SH-SY5Y (cell line): ENCODE measurements around the gene FUZ.

Experiments
- GATA2 ChIP-seq: IDR thresholded peaks from 2 replicates; pipeline ENCODE4 v1.6.1; 2011; ENCODE audit warnings: mild to moderate bottlenecking, low read depth, low read length
- GATA3 ChIP-seq: IDR thresholded peaks from 2 replicates; pipeline ENCODE4 v1.6.1; 2011; ENCODE audit warnings: low read depth, mild to moderate bottlenecking, low read length, moderate library complexity

DNA sequence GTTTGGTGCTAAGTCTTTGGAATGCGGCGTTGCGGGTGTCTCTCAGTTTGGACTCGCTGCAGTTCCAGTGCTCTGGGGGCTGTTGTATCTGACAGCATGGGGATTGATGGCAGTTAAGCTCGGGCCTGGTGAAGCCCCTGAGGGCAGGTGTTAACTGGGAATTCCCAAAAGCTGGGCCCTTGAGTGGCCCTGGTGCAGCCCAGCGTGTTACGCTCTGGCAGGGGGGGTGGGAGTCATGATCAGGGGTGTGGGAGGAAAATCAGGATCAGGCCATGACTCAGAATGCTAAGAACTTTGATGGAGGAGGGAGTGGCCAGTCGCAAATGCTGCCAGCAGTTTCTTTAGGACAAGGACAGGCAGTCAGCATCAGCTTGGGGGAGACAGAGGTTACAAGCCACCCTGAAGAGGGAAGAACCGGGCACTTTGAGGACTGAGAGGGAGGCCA is 26.7 kb downstream of the FUZ start:
- TF ChIP-seq GATA2 (no peak), GATA3 (no peak)
